ENCODE measurements around the gene TRAPPC8.

TRAPPC8 gene

GRCh38 chr18:31793531-31793930 lies 149.4 kb downstream of the TRAPPC8 start:
- TF ChIP-seq ZFP30 (CRISPR knock-in tag; IDR thresholded peaks at IDR 0.05) (no peak), RARB (CRISPR knock-in tag; IDR thresholded peaks at IDR 0.05) (no peak)
- ATAC-seq = no peak

DNA sequence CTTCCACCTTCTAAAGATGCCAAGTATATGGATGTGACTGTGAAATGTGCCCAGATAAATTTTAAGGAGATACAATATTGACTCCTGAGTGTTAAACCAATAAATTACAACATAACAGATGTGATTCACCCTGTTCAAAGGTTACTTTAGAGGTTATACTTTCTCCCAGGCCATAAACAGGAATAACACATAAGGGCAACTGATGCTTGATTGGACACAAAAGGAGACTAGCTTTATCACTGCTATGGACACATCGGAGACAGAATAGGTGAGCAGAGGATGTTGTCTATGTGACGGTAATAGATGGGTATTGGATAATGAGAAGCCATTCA lies 150.4 kb downstream of the TRAPPC8 start:
- ATAC-seq = no peak
- TF ChIP-seq ZNF8 (CRISPR knock-in tag; IDR thresholded peaks at IDR 0.05) (no peak), TCF4 (CRISPR knock-in tag; IDR thresholded peaks at IDR 0.05; ENCODE audit: borderline replicate concordance) (no peak), PPARA (CRISPR knock-in tag; IDR thresholded peaks at IDR 0.05; ENCODE audit: borderline replicate concordance) (no peak), GLIS3 (CRISPR knock-in tag; IDR thresholded peaks at IDR 0.05) (no peak), OSR1 (CRISPR knock-in tag; IDR thresholded peaks at IDR 0.05) (no peak), CSDC2 (CRISPR knock-in tag; IDR thresholded peaks at IDR 0.05) (no peak), ZNF70 (CRISPR knock-in tag; IDR thresholded peaks at IDR 0.05) (no peak), PATZ1 (CRISPR knock-in tag; IDR thresholded peaks at IDR 0.05; ENCODE audit: borderline replicate concordance) (no peak), CSRNP3 (CRISPR knock-in tag; IDR thresholded peaks at IDR 0.05) (no peak), ZNF565 (CRISPR knock-in tag; conservative IDR thresholded peaks at IDR 0.05; ENCODE audit: low read depth) (no peak), RARB (CRISPR knock-in tag; IDR thresholded peaks at IDR 0.05) (no peak), TOX (CRISPR knock-in tag; IDR thresholded peaks at IDR 0.05; ENCODE audit: borderline replicate concordance) (no peak), ZFP3 (CRISPR knock-in tag; IDR thresholded peaks at IDR 0.05) (no peak)
- TF ChIP-seq, protein P1, sequence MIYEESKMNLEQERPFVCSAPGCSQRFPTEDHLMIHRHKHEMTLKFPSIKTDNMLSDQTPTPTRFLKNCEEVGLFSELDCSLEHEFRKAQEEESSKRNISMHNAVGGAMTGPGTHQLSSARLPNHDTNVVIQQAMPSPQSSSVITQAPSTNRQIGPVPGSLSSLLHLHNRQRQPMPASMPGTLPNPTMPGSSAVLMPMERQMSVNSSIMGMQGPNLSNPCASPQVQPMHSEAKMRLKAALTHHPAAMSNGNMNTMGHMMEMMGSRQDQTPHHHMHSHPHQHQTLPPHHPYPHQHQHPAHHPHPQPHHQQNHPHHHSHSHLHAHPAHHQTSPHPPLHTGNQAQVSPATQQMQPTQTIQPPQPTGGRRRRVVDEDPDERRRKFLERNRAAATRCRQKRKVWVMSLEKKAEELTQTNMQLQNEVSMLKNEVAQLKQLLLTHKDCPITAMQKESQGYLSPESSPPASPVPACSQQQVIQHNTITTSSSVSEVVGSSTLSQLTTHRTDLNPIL (CRISPR knock-in tag; IDR thresholded peaks at IDR 0.05; ENCODE audit: low read depth) = no peak
- TF ChIP-seq, protein P2, sequence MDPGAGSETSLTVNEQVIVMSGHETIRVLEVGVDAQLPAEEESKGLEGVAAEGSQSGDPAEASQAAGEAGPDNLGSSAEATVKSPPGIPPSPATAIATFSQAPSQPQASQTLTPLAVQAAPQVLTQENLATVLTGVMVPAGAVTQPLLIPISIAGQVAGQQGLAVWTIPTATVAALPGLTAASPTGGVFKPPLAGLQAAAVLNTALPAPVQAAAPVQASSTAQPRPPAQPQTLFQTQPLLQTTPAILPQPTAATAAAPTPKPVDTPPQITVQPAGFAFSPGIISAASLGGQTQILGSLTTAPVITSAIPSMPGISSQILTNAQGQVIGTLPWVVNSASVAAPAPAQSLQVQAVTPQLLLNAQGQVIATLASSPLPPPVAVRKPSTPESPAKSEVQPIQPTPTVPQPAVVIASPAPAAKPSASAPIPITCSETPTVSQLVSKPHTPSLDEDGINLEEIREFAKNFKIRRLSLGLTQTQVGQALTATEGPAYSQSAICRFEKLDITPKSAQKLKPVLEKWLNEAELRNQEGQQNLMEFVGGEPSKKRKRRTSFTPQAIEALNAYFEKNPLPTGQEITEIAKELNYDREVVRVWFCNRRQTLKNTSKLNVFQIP (CRISPR knock-in tag; IDR thresholded peaks at IDR 0.05; ENCODE audit: borderline replicate concordance, low read depth) = no peak

DNA sequence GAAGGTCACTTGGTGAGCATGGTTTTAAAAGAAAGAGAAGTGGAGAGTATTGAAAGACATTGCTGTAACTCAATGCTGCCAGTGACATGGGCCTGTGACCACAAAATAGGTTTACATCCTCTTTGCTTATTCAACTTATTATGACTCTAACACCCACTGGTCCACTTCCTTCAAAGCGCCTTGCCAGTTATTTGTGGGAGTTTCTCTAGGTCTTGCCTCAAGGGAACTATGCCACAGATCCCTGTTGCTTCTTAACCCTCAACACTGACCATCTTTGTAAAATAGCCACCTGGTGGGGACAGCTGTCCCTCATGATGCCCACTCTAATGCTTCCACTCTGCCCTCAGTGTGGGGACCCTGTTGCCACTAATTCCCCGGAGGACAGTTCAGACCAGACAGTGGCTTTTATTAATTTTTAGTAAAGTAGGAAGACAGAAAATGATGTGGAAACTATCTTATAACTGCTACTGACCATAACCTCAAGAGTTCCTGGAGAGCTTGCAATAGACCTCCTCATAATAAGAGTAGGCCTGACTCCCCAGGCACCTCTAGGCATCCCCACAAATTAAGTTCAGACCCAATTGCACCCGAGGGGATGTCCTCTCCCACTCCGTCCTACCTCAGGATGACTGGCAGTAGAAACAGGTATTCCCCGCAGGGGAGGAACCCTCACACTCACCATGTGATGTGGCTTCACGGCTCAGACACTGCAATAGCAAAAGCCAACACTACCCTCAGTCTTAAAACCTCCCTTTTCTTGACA lies 150.9 kb downstream of the TRAPPC8 start:
- TF ChIP-seq PPARA (CRISPR knock-in tag; IDR thresholded peaks at IDR 0.05; ENCODE audit: borderline replicate concordance) = no peak
- TF ChIP-seq PATZ1 (CRISPR knock-in tag; IDR thresholded peaks at IDR 0.05; ENCODE audit: borderline replicate concordance) = no peak
- no peak for TF ChIP-seq BACH2 (CRISPR knock-in tag; IDR thresholded peaks at IDR 0.05; ENCODE audit: borderline replicate concordance)
- no peak for TF ChIP-seq OSR1 (CRISPR knock-in tag; IDR thresholded peaks at IDR 0.05)
- no peak for TF ChIP-seq GLIS3 (CRISPR knock-in tag; IDR thresholded peaks at IDR 0.05)
- TF ChIP-seq ZNF70 (CRISPR knock-in tag; IDR thresholded peaks at IDR 0.05) = no peak
- TF ChIP-seq, protein P1 (CRISPR knock-in tag; IDR thresholded peaks at IDR 0.05; ENCODE audit: low read depth) = no peak
- TF ChIP-seq, protein P2 (CRISPR knock-in tag; IDR thresholded peaks at IDR 0.05; ENCODE audit: borderline replicate concordance, low read depth) = no peak
- TF ChIP-seq RARB (CRISPR knock-in tag; IDR thresholded peaks at IDR 0.05) = no peak
- TF ChIP-seq, protein P3, sequence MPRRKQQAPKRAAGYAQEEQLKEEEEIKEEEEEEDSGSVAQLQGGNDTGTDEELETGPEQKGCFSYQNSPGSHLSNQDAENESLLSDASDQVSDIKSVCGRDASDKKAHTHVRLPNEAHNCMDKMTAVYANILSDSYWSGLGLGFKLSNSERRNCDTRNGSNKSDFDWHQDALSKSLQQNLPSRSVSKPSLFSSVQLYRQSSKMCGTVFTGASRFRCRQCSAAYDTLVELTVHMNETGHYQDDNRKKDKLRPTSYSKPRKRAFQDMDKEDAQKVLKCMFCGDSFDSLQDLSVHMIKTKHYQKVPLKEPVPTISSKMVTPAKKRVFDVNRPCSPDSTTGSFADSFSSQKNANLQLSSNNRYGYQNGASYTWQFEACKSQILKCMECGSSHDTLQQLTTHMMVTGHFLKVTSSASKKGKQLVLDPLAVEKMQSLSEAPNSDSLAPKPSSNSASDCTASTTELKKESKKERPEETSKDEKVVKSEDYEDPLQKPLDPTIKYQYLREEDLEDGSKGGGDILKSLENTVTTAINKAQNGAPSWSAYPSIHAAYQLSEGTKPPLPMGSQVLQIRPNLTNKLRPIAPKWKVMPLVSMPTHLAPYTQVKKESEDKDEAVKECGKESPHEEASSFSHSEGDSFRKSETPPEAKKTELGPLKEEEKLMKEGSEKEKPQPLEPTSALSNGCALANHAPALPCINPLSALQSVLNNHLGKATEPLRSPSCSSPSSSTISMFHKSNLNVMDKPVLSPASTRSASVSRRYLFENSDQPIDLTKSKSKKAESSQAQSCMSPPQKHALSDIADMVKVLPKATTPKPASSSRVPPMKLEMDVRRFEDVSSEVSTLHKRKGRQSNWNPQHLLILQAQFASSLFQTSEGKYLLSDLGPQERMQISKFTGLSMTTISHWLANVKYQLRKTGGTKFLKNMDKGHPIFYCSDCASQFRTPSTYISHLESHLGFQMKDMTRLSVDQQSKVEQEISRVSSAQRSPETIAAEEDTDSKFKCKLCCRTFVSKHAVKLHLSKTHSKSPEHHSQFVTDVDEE (CRISPR knock-in tag; IDR thresholded peaks at IDR 0.05) = no peak
- TF ChIP-seq TCF4 (CRISPR knock-in tag; IDR thresholded peaks at IDR 0.05; ENCODE audit: borderline replicate concordance) = no peak
- TF ChIP-seq SNAI2 (CRISPR knock-in tag; IDR thresholded peaks at IDR 0.05) = no peak
- TF ChIP-seq ARNTL (CRISPR knock-in tag; IDR thresholded peaks at IDR 0.05; ENCODE audit: borderline replicate concordance, low read depth) = no peak
- TF ChIP-seq CSDC2 (CRISPR knock-in tag; IDR thresholded peaks at IDR 0.05) = no peak
- no peak for TF ChIP-seq ZFP3 (CRISPR knock-in tag; IDR thresholded peaks at IDR 0.05)
- no peak for ATAC-seq
